Epidermal melanocyte (primary cell): ENCODE data around the gene ACO2.
A peak's percentile ranks its signal among the peaks of the same experiment; 100 is the strongest.
"Not testable (repeated sequence)": the region's sequence is repeated elsewhere in the genome, so short reads cannot be mapped to it uniquely, and the experiment has no call there.

Experiments used
- DNase-seq: peaks from one replicate; pipeline ENCODE4 v3.0.0; 2011; ENCODE audit warnings: low spot score; ENCODE audit not compliant: insufficient read length

The ACO2 gene

DNA sequence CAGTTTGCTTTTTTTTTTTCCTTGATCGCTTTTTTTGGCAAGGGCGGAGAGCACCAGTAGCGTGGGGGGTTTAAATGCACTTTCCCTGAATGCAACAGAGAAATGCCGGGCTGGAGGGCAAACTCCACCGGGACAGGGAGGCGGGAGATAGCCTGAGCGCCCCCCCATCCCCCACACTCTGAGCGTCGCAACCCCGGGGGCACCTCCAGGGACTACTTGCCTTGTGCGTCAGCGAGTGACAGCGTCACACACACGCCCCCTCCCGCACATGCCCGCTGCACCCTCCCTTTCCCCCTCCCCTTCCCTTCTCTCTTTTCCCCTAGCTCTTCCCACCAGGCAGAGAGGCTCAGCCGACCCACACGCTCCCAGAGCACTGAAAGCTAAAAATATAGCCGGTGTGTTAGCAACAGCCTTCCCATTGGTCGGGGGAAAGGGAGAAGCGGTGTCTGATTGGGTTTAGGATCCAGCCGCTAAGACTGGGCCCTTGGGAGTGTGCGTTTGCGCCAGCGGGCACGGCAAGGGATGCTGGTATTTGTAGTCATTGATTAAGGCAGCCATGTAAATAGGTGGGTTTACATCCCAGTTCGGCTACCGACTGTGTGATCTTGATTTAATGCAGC, 20.6 kb upstream of the ACO2 start:
- peak; percentile 87 for DNase-seq

DNA sequence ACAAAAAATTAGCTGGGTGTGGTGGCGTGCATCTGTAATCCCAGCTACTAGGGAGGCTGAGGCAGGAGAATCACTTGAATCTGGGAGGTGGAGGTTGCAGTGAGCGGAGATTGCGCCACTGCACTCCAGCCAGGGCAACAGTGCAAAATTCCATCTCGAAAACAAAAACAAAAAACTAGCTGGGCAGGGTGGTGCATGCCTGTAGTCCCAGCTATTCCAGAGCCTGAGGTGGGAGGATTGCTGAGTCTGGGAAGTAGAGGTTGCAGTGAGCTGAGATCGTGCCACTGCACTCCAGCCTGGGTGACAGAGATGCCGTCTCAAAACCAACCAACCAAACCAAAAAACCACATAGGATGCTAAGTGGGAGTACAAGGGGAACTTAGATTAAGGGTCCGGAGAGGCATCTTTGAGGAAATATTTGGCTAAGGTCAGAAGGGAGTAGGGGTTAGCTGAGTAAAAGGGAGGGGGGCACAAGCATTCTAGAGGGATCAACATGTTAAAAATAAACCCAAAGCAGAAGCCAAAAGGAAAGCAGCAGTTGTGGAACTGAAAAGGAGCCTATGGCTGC, 10.7 kb upstream of the ACO2 start:
- no peak for DNase-seq

DNA sequence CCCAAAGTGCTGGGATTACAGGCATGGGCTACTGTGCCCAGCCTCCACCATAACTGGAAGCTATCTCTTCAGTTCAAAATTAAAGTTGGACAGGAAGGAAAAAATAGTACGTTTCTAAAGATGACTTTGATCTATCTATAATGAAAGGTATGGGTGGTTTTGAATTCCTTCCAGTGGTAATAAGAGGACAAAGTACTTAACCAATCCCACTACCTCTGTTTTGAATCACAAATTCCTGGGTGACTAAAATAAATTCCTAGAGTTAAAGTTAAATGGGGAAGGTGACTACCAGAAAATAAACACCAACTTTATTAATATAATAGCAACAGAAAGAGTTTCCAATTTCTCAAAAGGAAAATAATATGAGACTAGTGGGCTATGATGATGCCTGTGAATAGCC, 9.5 kb upstream of the ACO2 start:
- no peak for DNase-seq

- DNase-seq: not testable (repeated sequence)
Observed at GRCh38 chr22:41460071-41460470, 8.8 kb upstream of the ACO2 start.

GRCh38 chr22:41461901-41462300, 7.0 kb upstream of the ACO2 start:
- no peak for DNase-seq

- no peak for DNase-seq
Observed at GRCh38 chr22:41469218-41469851, 418 bp downstream of the ACO2 start.

GRCh38 chr22:41470886-41471285, 2.0 kb downstream of the ACO2 start:
- DNase-seq: no peak

- DNase-seq: no peak
Observed at GRCh38 chr22:41471568-41471967, 2.7 kb downstream of the ACO2 start.

- DNase-seq: no peak
Observed at GRCh38 chr22:41474872-41475451, 6.0 kb downstream of the ACO2 start.

DNA sequence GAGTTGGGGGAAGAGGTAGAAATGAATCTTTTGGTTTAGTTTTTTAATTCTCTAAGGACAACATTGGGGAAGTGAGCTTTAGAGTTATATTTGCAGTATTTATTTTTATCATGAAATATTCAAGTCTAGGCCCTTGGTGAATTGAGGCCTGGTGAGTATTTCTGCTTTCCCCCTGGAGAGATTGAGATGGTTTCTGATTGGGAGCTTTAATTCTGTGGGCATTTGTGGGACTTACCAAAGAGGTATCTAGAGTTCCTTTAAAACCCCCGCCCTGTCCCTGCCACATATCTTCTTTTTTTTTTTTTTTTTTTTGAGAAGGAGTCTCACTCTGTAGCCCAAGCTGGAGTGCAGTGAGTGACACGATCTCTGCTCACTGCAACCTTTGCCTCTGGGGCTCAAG, 9.6 kb downstream of the ACO2 start:
- no peak for DNase-seq

DNA sequence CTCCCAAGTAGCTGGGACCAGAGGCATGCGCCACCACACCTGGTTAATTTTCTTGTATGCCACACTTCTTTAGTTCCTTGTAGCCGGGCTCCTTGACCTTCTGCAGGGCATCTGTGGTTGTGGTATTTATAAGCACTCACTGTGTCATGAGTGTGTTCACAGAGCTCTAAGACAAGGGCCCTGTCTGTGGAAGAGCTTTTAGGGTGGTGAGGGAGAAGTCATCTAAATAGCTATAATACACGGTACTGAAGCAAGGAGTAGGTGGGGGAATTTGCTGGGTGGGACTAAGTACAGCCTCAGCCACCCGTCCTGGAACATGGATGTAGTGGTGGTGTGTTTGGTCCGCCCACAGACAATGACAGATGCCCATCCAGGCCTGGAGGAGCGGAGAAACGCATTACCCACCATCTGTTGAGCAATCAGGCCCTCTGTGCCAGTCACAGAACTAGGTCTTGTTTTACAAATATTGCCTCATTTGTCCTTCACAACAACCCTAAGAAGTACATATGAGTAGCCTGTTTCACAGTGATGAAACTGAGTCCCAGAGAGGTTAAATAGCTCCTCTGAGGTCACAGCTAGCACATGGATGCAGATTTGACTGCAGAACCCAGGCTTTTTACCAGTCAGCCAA, 10.1 kb downstream of the ACO2 start:
- DNase-seq: no peak

DNA sequence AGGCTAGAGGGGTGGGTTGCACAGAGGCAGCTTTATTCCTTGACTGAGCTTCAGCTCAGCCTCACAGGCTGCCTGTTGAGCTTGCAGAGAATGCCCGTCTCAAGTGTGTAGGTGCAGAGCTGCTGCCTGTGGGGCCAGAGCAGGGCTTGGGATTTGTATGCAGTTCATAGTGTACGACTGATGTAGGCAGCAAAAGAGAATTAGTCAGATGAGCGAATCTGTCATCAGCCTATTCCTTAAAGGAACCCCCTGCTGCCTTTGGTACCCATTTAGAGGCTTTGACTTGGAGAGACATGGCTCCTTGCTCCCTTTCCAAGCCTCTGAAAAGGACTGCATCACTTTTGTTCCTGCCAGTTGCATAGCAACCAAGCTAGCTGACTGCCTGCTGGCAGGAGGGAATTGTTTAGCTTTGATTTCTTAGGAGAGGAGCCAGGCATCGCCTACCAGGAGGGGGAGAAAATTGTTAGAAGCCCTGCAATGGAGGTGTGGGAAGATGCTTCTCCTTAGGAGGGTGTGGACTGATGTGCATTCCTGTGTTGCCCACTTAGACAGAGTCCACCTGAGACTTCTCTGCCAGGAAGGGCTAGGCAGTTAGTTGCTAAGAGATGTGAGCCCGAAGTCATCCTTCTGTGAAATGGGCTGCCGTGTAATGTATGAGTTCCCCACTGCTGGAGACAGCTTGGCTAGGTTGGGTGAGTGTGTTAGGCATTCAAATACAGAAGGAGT, 10.9 kb downstream of the ACO2 start:
- DNase-seq: no peak

GRCh38 chr22:41480397-41480735, 11.4 kb downstream of the ACO2 start:
- DNase-seq: no peak

DNA sequence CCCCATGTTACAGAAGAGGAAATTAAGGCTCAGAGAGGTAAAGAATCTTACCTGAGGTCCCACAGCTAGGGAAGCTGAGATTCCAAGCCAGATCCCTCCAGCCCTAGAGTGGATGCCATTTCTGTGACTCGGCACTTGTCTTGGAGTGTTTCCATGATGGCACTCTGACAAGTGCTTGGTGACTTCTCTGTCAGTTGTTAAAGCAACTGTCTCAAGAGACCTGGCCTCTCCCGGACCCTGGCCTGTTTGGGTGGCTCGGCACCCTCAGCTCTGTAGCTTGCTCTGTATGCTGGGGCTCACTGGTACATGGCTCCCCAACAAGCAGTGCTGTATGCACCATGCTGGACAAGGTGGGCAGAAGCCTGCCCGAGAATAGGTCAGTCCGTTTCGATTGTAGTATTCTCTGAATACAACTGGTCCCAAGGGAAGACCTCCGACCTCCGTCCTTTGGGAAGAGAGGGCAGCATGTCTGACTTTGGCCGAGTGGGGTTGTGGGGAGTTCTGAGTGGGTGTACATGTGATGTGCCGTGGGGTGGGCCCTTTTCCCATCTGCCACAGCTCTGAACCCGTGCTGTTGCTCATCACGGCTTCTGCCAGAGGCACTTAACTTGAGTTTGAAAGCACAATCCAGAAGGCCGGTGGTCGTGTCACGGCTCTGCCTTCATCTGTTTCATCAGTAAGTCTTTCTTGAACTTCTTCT, 12.4 kb downstream of the ACO2 start:
- no peak for DNase-seq

DNA sequence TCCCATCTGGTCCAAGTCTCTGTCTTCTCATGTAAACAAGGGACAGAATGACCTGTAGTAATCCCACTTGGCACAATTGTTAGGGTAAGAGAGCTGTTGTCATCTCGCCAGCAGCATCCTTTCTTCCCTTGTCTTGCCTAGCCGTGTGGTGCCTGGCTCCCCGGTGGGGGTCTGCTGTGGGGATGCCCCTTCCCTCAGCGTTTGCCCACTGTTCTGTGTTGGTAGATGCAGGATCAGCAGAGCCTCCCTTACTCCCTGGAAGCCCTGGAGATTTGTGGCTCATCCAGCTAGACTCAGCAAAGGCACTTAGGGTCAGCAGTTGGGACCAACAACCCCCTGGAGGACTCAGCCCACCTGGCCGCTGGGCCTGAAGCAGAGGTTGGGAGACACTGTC, 13.0 kb downstream of the ACO2 start:
- no peak for DNase-seq

- no peak for DNase-seq
Observed at GRCh38 chr22:41482319-41482935, 13.5 kb downstream of the ACO2 start.

GRCh38 chr22:41485033-41485432, 16.1 kb downstream of the ACO2 start:
- no peak for DNase-seq

- DNase-seq: no peak
Observed at GRCh38 chr22:41487037-41487935, 18.4 kb downstream of the ACO2 start.

DNA sequence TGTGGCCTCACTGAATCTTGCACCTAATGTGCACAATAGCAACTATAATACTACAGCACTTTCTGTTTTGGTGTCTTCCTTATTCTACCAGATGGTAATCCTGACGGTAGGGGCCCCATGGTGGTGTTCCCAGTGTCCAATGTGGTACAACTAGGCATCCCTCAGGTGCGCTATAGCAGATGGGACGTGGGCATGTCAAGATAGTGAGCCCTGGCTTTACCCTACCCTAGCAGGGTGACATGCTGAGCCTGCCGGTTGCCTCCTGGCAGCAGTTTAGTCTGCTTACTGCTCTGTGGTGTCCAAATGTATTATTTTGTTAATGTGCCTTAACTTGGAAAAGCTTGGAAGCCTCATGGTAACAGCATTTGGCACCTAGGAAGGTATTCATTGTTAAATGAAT, 19.2 kb downstream of the ACO2 start:
- no peak for DNase-seq
